Measurements from ENCODE around the gene FARS2. TPM values are rescaled to one million over a fixed set of nuclear protein-coding genes. Genes with fewer than 3 reads are reported as not detected.
A peak's percentile ranks its signal among the peaks of the same experiment; 100 is the strongest.

Gene FARS2
- total RNA-seq, 1 experiment from 2014 or later = 15.0 TPM

- Mint-ChIP-seq H3K4me3 (no peak overlapping the region), H3K27ac (no peak overlapping the region), H3K36me3 (no peaks in the 10 kb centered on the region), H3K9me3 (no peaks in the 10 kb centered on the region), H3K4me1 (peaks cover 12% of the 10 kb centered on the region), H3K27me3 (ENCODE audit: low read depth) (no peaks in the 10 kb centered on the region)
- no peak for DNase-seq (ENCODE audit: low spot score)
- ChIA-PET POLR2A (interaction anchor here (0.6 kb wide), 1 partner anchor 185 kb away, joined by 3 read pairs; no protein-coding TSS in a partner anchor), CTCF (interaction anchor here (0.8 to 2.5 kb wide), 20 partner anchors 7 to 247 kb away, joined by 3 to 26 read pairs (median 4); no protein-coding TSS in a partner anchor)
- TF ChIP-seq AR (CRISPR knock-in tag; IDR thresholded peaks at IDR 0.05) (no peak), ZBTB21 (CRISPR knock-in tag; IDR thresholded peaks at IDR 0.05; ENCODE audit: borderline replicate concordance) (no peak), SP1 (CRISPR knock-in tag; conservative IDR thresholded peaks at IDR 0.05) (no peak)
- no peak for ATAC-seq
Measured at GRCh38 chr6:5302220-5302946, 41.1 kb downstream of the FARS2 start.

GRCh38 chr6:5302995-5303622 is 41.8 kb downstream of the FARS2 start:
- ATAC-seq (peak; percentile 99), DNase-seq (ENCODE audit: low spot score) (peak; percentile 71)
- Mint-ChIP-seq H3K27me3 (ENCODE audit: low read depth) (no peaks in the 10 kb centered on the region), H3K36me3 (no peaks in the 10 kb centered on the region), H3K27ac (no peak overlapping the region), H3K9me3 (no peaks in the 10 kb centered on the region), H3K4me1 (peaks cover 15% of the 10 kb centered on the region), H3K4me3 (no peak overlapping the region)
- TF ChIP-seq ZNF138 (CRISPR knock-in tag; conservative IDR thresholded peaks at IDR 0.05) (no peak), MAX (CRISPR knock-in tag; IDR thresholded peaks at IDR 0.05) (peak; percentile 57; the same call in 1 of the 2 replicates), CTCF (IDR thresholded peaks at IDR 0.05) (peak; percentile 39; the same call in 1 of the 2 replicates), TEAD1 (CRISPR knock-in tag; IDR thresholded peaks at IDR 0.05) (no peak)
- ChIA-PET POLR2A (interaction anchor here (0.5 to 0.6 kb wide), 2 partner anchors 67 to 186 kb away, joined by 3 read pairs; no protein-coding TSS in a partner anchor), CTCF (interaction anchor here (0.5 to 2.5 kb wide), 23 partner anchors 8 to 267 kb away, joined by 3 to 26 read pairs (median 4); no protein-coding TSS in a partner anchor)

GRCh38 chr6:5303682-5304081 is 42.4 kb downstream of the FARS2 start:
- Mint-ChIP-seq H3K36me3 (no peaks in the 10 kb centered on the region), H3K27ac (no peak overlapping the region), H3K4me1 (peaks cover 15% of the 10 kb centered on the region), H3K27me3 (ENCODE audit: low read depth) (no peaks in the 10 kb centered on the region), H3K4me3 (no peak overlapping the region), H3K9me3 (no peaks in the 10 kb centered on the region)
- ChIA-PET POLR2A (interaction anchor here (0.5 kb wide), 1 partner anchor 66 kb away, joined by 3 read pairs; no protein-coding TSS in a partner anchor), CTCF (interaction anchor here (0.5 to 2.5 kb wide), 20 partner anchors 9 to 267 kb away, joined by 3 to 26 read pairs (median 4); no protein-coding TSS in a partner anchor)
- DNase-seq (ENCODE audit: low spot score) (no peak), ATAC-seq (0 out of 2 replicates have a peak, but pooled peaks have one; percentile 10)
- TF ChIP-seq TCF7 (CRISPR knock-in tag; IDR thresholded peaks at IDR 0.05; ENCODE audit: low read depth) (no peak), ZNF317 (CRISPR knock-in tag; IDR thresholded peaks at IDR 0.05; ENCODE audit: borderline replicate concordance, low read depth) (no peak), ZNF263 (CRISPR knock-in tag; IDR thresholded peaks at IDR 0.05; ENCODE audit: low read depth) (no peak), ELF4 (CRISPR knock-in tag; IDR thresholded peaks at IDR 0.05; ENCODE audit: low read depth) (no peak), ZNF423 (CRISPR knock-in tag; IDR thresholded peaks at IDR 0.05) (no peak), GTF2I (CRISPR knock-in tag; conservative IDR thresholded peaks at IDR 0.05) (no peak), PRRX2 (CRISPR knock-in tag; IDR thresholded peaks at IDR 0.05) (no peak), ZNF416 (CRISPR knock-in tag; IDR thresholded peaks at IDR 0.05) (no peak), ZBTB21 (CRISPR knock-in tag; IDR thresholded peaks at IDR 0.05; ENCODE audit: borderline replicate concordance) (no peak)

Data from WTC11 (cell line).